Activated CD4-positive, alpha-beta T cell treated with anti-CD3 and anti-CD28 coated beads, Interleukin-2, amount 50 U/mL, for 4 hours (primary cell): ENCODE data around the gene NECTIN2.
"Not testable (repeated sequence)": the region's sequence is repeated elsewhere in the genome, so short reads cannot be mapped to it uniquely, and the experiment has no call there.

ENCODE experiments used
- DNase-seq, 2 experiments: peaks; one replicate each; pipeline ENCODE4 v3.0.0-alpha.2; 2020

NECTIN2 gene

DNA sequence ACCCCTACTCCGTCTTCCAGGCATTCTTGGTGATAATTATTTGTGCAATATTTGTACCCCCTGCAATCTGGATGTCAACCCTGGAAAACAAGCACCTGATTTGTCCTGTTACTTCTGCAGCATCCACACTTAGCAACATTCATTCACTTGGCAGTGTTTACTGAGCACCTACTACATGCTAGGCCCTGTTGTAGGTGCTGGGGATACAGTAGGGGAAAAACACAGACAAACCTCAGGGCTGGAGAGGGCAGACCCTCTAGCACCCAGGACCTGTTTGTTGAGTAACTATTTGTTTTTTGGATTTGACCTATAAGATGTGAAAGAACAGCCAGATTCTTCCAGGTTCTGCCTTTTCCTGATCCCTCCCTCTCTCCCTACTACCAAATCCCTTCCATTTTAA is 9.5 kb downstream of the NECTIN2 start:
- DNase-seq: no peak

DNA sequence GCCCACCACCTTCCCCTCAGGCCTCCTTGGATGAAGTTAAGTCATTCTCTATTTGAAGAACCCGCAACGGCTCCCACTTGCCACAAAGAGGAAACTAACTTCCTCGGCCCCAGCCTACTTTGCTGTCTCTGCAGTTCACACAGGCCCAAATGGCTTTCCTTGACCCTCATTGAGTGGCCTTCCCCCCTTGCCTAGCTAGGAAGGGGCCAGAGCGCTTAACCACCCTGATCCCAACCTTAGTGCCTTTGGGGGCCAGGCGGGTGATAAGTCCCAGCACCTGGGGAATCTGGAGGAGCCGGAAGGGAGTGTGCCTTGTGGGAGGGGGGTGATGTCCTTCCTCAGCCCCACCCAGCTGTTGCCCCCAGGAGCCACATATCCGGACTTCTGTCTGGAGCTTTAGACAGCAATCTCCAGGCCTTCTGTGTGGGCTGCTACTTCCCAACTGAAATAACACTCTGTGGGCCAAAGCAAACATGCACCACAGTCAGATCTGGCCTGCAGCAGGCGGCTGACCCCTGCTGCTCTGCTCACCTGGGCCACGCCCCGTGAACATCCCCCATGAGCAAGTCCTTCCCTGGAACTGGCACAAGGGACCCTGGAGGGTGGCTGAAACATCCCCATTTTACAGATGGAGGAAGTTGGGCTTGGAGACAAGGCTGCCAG is 10.5 kb downstream of the NECTIN2 start:
- no peak for DNase-seq

DNA sequence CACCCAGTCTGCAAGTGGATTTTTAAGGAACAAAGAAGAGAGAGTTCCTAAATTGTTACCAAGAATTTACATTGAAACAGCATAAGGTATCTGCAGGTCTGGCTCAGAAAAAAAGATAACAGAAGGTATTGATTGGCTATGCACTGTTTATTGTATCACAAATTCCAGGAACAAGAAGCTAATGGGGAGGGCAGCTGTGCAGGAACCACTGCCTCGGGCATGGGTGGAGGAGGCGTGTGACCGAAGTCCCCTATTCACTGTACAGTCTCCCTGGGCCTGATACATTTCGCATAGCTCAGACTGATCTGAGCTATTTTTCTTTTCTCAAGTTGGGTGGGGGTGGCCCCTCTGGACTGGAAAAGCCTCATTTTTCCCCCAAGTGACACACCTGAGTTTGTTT is 11.7 kb downstream of the NECTIN2 start:
- DNase-seq: no peak

DNA sequence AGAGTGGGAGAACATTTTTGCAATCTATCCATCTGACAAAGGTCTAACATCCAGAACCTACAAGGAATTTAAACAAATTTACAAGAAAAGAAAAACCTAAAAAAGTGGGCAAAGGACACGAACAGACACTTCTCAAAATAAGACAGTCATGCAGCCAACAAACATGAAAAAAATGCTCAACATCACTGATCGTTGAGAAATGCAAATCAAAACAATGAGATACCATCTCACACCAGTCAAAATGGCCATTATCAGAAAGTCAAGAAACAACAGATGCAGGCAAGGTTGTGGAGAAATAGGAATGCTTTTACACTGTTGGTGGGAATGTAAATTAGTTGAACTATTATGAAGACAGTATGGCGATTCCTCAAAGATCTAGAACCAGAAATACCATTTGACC is 15.5 kb downstream of the NECTIN2 start:
- not testable (repeated sequence) for DNase-seq

- no peak for DNase-seq
Observed at GRCh38 chr19:44863990-44864389, 17.9 kb downstream of the NECTIN2 start.

DNA sequence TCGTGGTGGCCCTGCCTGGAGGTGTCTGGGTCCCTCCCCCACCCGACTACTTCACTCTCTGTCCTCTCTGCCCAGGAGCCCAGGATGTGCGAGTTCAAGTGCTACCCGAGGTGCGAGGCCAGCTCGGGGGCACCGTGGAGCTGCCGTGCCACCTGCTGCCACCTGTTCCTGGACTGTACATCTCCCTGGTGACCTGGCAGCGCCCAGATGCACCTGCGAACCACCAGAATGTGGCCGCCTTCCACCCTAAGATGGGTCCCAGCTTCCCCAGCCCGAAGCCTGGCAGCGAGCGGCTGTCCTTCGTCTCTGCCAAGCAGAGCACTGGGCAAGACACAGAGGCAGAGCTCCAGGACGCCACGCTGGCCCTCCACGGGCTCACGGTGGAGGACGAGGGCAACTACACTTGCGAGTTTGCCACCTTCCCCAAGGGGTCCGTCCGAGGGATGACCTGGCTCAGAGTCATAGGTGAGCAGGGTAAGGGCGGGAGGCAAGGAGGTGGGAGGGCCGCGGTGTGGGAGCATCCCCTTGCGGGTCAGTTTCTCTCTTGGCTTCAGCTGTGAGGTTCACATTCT is 19.2 kb downstream of the NECTIN2 start:
- no peak for DNase-seq

DNA sequence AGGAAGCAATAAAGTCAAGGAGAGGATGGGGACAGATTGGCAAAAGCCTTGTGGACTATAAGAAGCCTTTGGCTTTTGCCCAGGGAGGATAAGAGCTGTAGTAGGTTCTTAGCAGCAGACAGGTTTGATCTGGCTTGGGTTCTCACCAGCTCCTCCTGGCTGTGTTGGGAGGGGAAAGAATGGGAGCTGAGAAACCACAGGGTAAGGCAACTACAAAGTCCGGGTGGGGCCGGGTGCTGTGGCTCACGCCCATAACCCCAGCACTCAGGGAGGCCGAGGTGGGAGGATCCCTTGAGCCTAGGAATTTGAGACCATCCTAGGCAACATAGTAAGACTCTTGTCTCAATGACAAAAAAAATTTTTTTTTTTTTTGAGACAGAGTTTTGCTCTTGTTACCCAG is 20.6 kb downstream of the NECTIN2 start:
- DNase-seq: no peak

DNA sequence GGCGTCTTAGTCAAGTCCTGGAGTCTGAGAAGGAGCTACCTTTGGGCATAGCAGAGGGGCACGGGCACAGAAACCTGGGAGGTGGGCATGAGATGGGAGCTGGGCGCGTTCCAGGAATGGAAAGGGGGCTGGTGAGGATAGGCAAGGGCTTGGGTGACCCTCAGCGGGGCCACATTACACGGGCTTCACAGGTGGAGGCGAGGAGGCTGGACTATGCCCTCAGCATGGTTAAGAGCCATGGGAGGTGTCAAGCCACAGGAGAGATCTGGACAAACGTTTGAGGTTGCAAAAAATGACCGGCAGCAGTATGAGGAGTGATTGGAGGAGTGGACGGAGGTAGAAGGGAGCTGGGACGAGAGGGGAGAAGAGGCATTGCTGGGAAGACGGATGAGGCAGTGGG is 21.5 kb downstream of the NECTIN2 start:
- DNase-seq: no peak

DNA sequence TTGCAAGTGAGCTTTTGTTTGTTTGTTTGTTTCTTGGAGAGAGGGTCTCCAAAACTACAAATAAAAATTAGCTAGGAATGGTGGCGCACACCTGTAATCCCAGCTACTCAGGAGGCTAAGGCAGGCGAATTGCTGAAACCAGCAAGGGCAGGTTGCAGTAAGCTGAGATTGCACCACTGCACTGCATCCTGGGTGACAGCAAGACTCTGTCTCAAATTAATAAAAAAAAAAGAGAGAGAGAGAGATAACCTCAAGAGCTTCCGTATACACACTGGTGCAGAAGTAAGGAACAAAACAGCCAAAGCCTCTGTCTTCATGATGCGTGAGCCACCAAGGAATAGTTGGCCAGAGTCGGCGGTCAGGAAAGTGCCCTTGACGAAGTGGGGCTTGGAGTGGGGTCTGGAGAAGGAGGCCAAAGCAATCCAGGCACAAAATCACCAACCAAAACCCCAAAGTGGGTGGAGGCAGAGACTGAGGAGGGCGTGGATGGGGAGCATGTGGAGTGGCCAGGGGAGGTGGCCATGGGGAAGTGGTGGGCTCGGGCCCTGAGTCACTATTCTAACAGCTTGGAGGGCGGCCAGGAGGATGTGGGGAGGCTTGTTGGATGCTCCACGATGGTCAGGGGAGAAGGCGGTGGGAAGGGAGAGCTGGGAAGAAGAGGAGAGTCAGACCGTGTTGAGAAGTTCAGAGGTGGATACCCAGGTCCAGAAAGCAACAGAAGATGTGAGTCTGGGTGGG is 23.8 kb downstream of the NECTIN2 start:
- no peak for DNase-seq

DNA sequence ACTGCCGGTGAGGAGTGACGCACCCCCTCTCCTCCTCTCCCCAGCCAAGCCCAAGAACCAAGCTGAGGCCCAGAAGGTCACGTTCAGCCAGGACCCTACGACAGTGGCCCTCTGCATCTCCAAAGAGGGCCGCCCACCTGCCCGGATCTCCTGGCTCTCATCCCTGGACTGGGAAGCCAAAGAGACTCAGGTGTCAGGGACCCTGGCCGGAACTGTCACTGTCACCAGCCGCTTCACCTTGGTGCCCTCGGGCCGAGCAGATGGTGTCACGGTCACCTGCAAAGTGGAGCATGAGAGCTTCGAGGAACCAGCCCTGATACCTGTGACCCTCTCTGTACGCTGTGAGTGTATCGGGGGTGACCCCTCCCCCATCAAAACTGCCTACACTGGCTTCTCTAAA is 25.7 kb downstream of the NECTIN2 start:
- no peak for DNase-seq

DNA sequence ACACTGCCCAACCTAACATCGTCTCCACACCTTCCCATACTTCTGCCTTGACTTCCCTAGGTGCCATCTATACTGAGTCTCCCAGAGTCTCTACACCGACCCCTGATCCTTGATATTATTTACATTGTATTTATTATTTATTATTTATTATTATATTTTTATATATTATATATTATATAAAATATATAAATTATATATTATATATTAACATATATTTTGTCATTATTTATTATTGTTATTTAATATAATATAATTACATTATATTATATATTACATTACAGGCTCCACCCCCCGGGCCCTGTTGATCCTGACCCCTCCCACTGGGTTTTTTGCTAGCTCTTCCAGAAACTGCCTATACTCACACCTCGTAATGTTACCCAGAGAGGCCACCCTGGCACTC is 26.6 kb downstream of the NECTIN2 start:
- no peak for DNase-seq

DNA sequence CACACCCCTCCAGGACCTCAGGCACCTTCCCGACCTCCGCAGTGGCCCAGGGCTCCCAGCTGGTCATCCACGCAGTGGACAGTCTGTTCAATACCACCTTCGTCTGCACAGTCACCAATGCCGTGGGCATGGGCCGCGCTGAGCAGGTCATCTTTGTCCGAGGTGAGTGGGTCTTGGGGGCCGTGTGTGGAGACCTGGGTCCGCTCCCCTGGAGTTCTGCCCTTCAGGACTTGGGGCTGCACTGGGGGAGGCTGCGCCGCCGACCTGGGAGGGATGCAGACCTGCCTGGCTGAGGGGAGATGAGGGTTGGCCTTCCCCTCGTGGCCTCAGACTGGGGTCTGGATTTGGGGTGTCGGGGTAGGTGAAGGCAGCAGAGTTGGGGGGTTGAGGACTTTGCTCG is 28.2 kb downstream of the NECTIN2 start:
- no peak for DNase-seq

GRCh38 chr19:44875666-44876451 is 29.8 kb downstream of the NECTIN2 start:
- no peak for DNase-seq

GRCh38 chr19:44876930-44877535 is 30.9 kb downstream of the NECTIN2 start:
- DNase-seq: no peak

- DNase-seq: no peak
Observed at GRCh38 chr19:44878120-44878865, 32.2 kb downstream of the NECTIN2 start.

DNA sequence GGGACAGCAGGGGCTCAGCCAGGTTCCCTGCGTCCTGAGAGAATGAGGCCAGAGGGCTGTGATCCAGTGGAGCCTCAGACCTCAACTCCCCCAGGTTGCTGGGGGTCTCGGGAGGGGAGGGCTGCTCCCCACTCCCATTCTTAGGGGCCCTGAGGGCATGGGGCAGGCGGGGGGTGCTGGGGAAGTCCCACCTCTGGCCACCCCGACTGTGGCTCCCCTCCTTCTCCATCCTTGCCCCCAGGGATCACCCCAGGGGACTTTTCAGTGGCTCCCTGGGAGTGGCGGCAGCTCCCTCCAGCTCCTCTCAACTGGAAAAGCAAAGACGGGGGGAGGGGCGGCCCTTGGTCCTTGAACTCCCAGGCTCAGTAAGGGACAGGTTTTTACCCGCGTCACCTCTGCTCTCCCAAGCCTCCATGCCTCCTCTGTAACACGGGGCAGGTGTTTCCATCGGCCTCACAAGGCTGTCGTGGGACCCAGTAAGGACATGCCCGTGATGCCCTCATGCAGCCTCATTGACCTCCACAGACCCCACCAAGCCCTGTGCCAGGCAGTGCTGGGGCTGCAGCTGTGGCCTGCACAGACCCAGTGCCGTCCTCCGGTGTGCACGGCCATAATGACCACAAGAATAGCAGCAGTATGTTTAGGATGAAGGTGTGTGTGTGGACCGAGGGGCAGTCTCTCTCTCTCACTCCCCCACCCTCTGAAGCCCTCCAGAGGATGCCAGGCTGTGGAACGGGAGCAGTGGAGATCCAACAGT is 33.4 kb downstream of the NECTIN2 start:
- DNase-seq: no peak

DNA sequence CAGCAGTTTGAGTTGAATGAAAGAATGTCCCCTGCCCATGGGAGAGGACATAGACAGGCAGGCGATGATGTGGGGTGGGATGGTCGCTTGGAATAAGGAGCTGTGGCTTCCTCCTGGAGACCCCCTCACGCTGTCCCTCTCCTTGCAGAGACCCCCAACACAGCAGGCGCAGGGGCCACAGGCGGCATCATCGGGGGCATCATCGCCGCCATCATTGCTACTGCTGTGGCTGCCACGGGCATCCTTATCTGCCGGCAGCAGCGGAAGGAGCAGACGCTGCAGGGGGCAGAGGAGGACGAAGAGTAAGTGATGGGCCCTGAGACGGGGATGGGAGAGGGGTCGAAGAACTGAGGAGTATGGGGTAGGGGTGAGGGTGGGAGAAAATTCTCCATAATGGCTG is 36.0 kb downstream of the NECTIN2 start:
- DNase-seq: no peak

DNA sequence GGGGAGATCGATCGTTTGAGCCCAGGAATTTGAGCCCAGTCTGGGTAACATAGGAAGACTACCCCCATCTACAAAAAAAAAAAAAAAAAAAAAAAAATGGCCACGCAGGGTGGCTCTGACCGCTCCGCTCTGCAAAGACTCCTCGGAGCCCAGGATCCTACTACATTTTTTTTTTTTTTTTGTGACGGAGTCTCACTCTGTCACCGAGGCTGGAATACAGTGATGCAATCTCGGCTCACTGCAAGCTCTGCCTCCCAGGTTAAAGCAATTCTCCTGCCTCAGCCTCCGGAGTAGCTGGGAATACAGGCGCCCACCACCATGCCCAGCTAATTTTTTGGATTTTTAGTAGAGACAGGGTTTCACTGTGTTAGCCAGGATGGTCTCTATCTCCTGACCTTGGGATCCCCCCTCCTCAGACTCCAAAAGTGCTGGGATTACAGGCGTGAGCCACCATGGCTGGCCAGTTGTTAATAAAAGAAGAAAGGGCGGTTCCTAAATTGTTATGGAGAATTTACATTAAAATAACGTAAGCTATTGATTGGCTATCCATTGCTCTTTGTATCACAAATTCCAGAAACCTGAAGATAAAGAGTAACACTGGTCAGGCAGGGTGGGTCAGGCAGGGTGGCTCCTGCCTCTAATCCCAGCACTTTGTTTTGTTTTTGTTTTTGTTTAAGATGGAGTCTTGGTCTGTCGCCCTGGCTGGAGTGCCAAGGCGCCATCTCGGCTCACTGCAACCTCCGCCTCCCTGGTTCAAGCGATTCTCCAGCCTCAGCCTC is 36.7 kb downstream of the NECTIN2 start:
- DNase-seq: not testable (repeated sequence)

DNA sequence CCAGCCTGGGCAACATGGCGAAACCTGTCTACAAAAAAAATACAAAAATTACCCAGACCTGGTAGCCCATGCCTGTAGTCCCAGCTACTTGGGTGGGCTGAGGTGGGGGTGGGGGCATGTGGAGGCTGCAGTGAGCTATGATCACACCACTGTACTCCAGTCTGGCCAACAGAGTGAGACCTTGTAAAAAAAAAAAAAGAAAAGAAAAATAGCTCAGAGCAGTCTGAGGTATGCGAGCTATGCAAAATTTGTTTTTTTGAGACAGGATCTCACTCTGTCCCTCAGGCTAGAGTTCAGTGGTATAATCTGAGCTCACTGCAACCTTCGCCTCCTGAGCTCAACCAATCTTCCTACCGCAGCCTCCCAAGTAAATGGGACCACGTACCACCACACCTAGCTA is 37.8 kb downstream of the NECTIN2 start:
- no peak for DNase-seq

DNA sequence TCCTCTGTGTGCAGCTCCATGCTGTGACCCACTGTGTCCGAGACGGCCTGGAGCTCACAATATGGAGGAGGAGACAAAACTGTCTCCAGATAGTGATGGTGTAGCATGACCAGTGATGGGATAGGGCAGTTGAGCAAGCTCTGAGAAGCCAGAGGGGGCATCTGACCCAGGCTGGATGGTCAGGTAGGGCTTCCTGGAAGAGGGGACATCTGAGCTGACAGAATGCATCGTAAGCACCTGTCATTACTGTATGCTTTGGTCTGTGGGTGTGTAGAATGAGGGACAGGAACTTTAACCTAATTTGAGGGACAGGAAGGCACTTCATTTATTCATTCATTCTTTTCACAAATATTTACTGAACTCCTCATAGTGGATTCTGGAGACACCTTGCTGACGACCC is 38.5 kb downstream of the NECTIN2 start:
- no peak for DNase-seq

- no peak for DNase-seq
Observed at GRCh38 chr19:44886141-44886540, 40.0 kb downstream of the NECTIN2 start.
